GM19468 (cell line): ENCODE results near the gene KIF1A.
"Not testable (repeated sequence)": the region's sequence is repeated elsewhere in the genome, so short reads cannot be mapped to it uniquely, and the experiment has no call there.

ENCODE experiments used
- ATAC-seq: cut with Tn5 transposase; IDR thresholded peaks from one replicate; pipeline ENCODE4 v1.9.1; 2021; ENCODE audit warnings: mild to moderate bottlenecking, moderate library complexity, moderate number of reproducible peaks; ENCODE audit not compliant: unreplicated experiment; ENCODE audit errors: extremely low read depth

Gene KIF1A

DNA sequence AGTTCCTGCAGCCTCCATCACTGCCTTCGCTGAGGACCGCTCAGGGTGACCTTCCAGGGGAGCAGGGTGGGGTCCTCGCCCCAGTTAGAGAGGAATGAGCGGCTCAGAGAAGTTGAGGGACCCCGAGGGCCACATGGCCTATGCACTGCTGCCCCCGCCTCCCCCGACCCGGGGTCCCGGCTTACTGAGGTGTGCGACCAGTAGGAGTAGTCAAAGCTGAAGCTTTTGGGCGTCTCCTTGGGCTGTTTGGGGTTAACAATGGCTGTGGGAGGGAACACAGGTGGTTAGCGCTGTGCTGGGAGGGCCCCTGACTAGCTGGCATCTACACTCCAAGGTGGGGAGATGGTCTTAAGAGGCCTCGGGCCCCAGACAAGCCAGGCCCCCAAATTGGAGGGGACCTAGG lies 31.0 kb downstream of the KIF1A start:
- no peak for ATAC-seq

DNA sequence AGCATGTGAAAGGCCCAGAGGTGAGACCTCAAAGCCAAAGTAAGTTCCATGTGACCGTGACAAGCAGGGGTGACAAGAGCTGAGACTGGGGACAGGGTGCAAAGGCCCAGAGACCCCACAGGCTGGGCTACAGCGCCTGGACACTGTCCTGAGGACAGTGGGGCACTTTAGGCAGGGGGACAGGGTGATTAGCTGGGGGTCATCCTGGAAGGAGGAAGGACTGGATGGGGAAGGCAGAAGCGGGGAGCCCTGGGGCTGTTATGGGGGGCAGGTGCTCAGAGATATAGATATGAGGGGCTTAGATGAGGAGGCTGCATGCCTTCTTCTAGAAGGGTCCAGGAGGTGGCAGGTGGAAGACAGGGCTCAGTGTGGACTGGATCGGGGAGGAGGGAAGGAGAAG lies 31.5 kb downstream of the KIF1A start:
- ATAC-seq = no peak

GRCh38 chr2:240787521-240788472 lies 32.2 kb downstream of the KIF1A start:
- ATAC-seq = no peak

GRCh38 chr2:240786871-240787311 lies 33.1 kb downstream of the KIF1A start:
- ATAC-seq = no peak

DNA sequence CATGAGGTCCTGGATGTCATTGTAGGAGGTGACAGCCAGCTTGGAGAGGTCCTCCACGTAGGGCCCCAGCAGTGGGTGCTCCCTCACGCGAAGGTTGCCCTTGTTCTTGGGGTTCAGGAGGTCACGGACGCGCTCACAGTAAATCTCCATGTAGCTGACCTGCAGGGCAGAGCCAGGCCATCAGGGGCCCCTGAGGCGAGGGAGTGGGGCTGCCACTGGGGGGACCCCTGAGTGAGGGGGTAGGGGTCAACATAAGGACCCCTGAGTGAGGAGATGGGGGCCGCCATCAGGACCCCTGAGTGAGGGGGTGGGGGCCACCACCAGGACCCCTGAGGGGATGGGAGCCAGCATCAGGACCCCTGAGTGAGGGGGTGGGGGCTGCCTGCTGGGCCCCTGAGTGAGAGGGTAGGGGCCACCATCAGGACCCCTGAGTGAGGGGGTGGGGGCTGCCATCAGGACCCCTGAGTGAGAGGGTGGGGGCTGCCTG lies 33.6 kb downstream of the KIF1A start:
- ATAC-seq = no peak

GRCh38 chr2:240785424-240786335 lies 34.3 kb downstream of the KIF1A start:
- no peak for ATAC-seq

DNA sequence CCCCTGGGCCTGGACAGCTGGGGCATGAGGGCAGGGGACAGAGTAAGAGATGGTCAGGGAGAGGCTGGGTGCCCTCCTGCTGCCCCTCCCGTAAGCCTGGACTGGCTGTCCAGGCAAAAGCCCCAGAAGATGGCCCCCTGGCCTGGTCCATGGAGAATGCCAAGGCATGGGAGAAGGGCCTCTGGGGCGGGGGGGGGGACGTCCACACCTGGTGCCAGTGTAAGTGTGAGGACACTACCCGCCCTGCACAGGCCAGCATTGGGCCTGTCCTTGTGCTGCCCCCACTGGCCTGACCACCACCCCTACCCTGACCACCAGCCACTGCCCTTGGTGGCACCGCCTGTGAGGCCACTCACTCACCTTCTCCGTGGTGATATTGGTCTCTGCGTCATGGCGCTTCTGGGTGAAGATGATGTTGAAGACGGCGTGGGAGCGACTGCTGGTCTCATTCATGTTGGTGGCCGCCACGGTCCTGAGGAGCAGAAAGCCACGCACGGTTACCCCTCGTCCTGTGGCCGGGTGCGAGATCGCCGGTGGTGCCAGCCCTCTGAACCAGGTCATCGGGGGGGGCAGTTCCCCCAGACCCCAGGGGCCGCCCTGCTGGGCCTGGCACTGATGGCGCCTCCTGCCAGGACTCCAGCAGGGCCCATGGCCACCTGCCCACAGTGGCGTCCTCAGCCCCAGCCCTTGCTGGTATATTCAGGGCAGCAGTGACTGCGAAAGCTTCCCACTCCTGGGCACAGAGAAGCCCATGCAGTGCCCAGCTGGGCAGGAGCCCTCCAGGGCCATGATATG lies 35.2 kb downstream of the KIF1A start:
- ATAC-seq = no peak

- no peak for ATAC-seq
These were observed 36.0 kb downstream of the KIF1A start for GRCh38 chr2:240783819-240784621.

DNA sequence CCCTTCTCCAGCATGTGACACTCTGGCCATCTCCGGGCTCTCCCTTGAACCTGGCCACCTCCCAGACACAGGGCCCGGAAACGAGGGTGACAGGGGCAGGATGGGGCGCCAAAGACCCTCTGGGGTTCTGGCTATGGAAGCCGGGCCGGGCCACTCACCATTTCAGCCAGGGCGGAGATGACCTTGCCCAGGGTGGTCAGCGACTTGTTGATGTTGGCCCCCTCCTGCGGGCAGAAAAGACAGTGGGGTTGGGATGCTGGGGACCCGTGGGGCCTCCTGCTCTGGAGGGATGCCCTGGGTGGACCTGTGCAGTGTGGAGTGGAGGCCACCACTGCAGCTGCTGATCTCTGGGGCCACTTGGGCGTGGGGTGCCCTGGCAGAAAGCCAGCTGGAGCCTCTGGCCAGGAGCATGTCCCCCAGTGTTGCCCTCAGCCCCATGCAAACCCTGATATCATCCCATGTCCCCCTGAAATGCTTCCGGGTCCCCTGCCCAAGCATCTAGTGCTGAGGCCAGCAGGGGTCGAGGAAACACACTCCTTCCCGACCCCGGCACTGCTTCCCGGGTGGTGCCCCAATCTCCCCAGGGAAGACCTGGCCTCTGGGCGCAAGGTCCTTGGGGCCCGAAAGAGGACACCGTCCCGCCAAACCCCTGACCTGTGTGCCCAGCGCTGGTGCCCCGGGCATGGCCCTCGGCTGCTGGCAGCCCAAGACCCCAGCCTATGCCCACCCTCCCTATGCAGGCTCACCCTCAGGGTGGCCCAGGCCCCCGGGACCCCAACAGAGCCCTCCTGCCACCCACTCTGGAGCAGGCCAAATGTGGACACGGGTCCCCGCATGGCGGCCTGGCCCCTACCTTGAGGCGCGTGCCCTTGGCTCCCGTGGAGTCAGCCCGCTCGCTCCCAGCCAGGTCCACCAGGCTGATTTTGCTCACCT lies 36.9 kb downstream of the KIF1A start:
- ATAC-seq = no peak

- ATAC-seq = no peak
These were observed 37.7 kb downstream of the KIF1A start for GRCh38 chr2:240782221-240782885.

GRCh38 chr2:240781471-240782220 lies 38.4 kb downstream of the KIF1A start:
- no peak for ATAC-seq

GRCh38 chr2:240780023-240780700 lies 39.9 kb downstream of the KIF1A start:
- ATAC-seq = no peak

- ATAC-seq = not testable (repeated sequence)
These were observed 40.7 kb downstream of the KIF1A start for GRCh38 chr2:240779250-240779832.

DNA sequence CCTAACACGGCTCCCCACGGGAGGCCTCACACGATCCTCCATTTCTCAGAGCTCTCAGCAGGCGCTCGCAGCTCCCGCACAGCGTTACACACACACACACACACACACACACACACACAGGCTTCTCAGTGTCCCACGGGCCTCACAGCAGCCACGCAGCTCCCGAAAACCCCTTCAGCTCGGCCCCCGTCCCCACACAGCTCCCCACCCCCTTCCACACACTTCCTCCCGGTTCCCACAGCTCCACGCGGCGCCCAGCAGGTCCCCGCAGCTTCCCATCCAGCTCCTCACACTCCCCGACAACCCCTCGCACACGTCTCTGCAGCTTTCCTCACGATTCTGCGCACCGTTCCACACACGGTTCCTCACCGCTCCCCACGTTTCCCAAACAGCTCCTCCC lies 41.6 kb downstream of the KIF1A start:
- no peak for ATAC-seq

- ATAC-seq = no peak
These were observed 42.4 kb downstream of the KIF1A start for GRCh38 chr2:240777456-240778212.
